Esophagus squamous epithelium (tissue), 5 donors: ENCODE results near the gene DARS1. TPM values are rescaled to one million over a fixed set of nuclear protein-coding genes. Genes with fewer than 3 reads are reported as not detected.

ENCODE experiments used
- DNase-seq: peaks from one replicate; lab custom pipeline; 2025; lab: John Stamatoyannopoulos, UW
- H3K27ac ChIP-seq, 4 donors: fragments of 200-600 bp; sonication (generic); one replicate each; pipeline ENCODE4 v1.5.1; 2016 to 2019; ENCODE audit warnings: mild to moderate bottlenecking in 1 of 4
- H3K27me3 ChIP-seq, 4 donors: fragments of 200-600 bp; sonication (generic); 1 replicate in 3 of 4; 2 replicates in 1 of 4; pipeline versions ENCODE4 v1.5.1 to v1.6.0; 2017 to 2021; ENCODE audit warnings: antibody characterized with exemption in 1 of 4
- H3K36me3 ChIP-seq, 3 donors: fragments of 200-600 bp; sonication (generic); one replicate each; pipeline ENCODE4 v1.5.1; 2016 to 2019
- H3K4me1 ChIP-seq, 3 donors: fragments of 200-600 bp; sonication (generic); one replicate each; pipeline ENCODE4 v1.5.1; 2017 to 2019
- H3K4me3 ChIP-seq, 4 donors: fragments of 200-600 bp; sonication (generic); 1 replicate in 3 of 4; 2 replicates in 1 of 4; pipeline ENCODE4 v1.5.1; 2016 to 2019; ENCODE audit warnings: mild to moderate bottlenecking in 2 of 4, moderate library complexity in 1 of 4
- H3K9me3 ChIP-seq, 3 donors: fragments of 200-600 bp; sonication (generic); one replicate each; pipeline ENCODE4 v1.5.1; 2016 to 2019
- CTCF ChIP-seq, 6 experiments: fragments of 450-650 bp in 4 of 6; fragments of 200-600 bp in 2 of 6; sonication (generic) in 2 of 6; IDR thresholded peaks; one replicate each; pipeline ENCODE4 v1.5.1; 2016 to 2019; ENCODE audit warnings: antibody characterized with exemption in 6 of 6, mild to moderate bottlenecking in 4 of 6, moderate library complexity in 4 of 6
- POLR2A ChIP-seq, 4 donors: fragments of 450-650 bp; IDR thresholded peaks; one replicate each; pipeline ENCODE4 v1.6.1; 2017; ENCODE audit warnings: antibody characterized with exemption in 4 of 4, mild to moderate bottlenecking in 4 of 4, moderate library complexity in 3 of 4
- WGBS, 2 donors: methylation state at CpG; one replicate each; pipeline ENCODE4 v1.1.5; 2018; 5-methylcytosine and 5-hydroxymethylcytosine counted together
- intact Hi-C: fragments of 100-400 bp; cut with DNase I; formaldehyde crosslinking; loops from one replicate; pipeline ENCODE4 v1.15.0; 2022
- total RNA-seq, 4 donors: library from RNA; depleted of rRNA; stranded (reverse); fragments of >200 nt; gene quantifications; one replicate each; pipeline ENCODE4 v1.1.0, GENCODE V29; 2016
- donor health status: DM: yes; HTN: yes; CAD: no.

Gene DARS1
- total RNA-seq, 4 donors from 2014 or later: 38.4 to 104 (median 84.3) TPM

- WGBS, 2 donors: 89 to 91% methylated on average over 4 of the region's 4 CpGs
- no peak overlapping the region for H3K27ac ChIP-seq
- DNase-seq: no peak
These were observed 81.0 kb downstream of the DARS1 start for GRCh38 chr2:135904341-135904989.

GRCh38 chr2:135903650-135904049 lies 81.8 kb downstream of the DARS1 start:
- DNase-seq: no peak
- no peak overlapping the region for H3K4me3 ChIP-seq
- no peaks in the 10 kb centered on the region for H3K4me1 ChIP-seq
- no peaks in the 10 kb centered on the region for H3K27me3 ChIP-seq
- H3K36me3 ChIP-seq: peaks cover 0 to 54% (median 0%) of the 10 kb centered on the region in 3 donors
- no peaks in the 10 kb centered on the region for H3K9me3 ChIP-seq
- intact Hi-C loops: no loop called here
- 86 to 96% methylated on average over 3 of the region's 3 CpGs for WGBS, 2 donors
- no peak overlapping the region for H3K27ac ChIP-seq
- TF ChIP-seq POLR2A (IDR thresholded peaks at IDR 0.05): no peak
- TF ChIP-seq CTCF (IDR thresholded peaks at IDR 0.05): no peak

More at GRCh38 chr2:135904341-135904989, 81.0 kb downstream of the DARS1 start:
- no peak overlapping the region for H3K4me3 ChIP-seq
- intact Hi-C loops: no loop called here
- H3K9me3 ChIP-seq: no peaks in the 10 kb centered on the region
- peaks cover 0 to 60% (median 0%) of the 10 kb centered on the region in 3 donors for H3K36me3 ChIP-seq
- TF ChIP-seq POLR2A (IDR thresholded peaks at IDR 0.05) (no peak), CTCF (IDR thresholded peaks at IDR 0.05) (no peak)
- no peaks in the 10 kb centered on the region for H3K4me1 ChIP-seq
- no peaks in the 10 kb centered on the region for H3K27me3 ChIP-seq

GRCh38 chr2:135899567-135899966 lies 85.9 kb downstream of the DARS1 start:
- TF ChIP-seq POLR2A (IDR thresholded peaks at IDR 0.05) (no peak), CTCF (IDR thresholded peaks at IDR 0.05) (no peak)
- no peak for DNase-seq
- no peaks in the 10 kb centered on the region for H3K9me3 ChIP-seq
- 83 to 84% methylated on average over 4 of the region's 4 CpGs for WGBS, 2 donors
- H3K36me3 ChIP-seq: peaks cover 0 to 19% (median 0%) of the 10 kb centered on the region in 3 donors
- no peak overlapping the region for H3K27ac ChIP-seq
- no peak overlapping the region for H3K4me3 ChIP-seq
- no peaks in the 10 kb centered on the region for H3K4me1 ChIP-seq
- no peaks in the 10 kb centered on the region for H3K27me3 ChIP-seq
- intact Hi-C loops: no loop called here

- TF ChIP-seq CTCF (IDR thresholded peaks at IDR 0.05) (no peak), POLR2A (IDR thresholded peaks at IDR 0.05) (no peak)
- no peak for DNase-seq
- 93 to 96% methylated on average over 3 of the region's 3 CpGs for WGBS, 2 donors
- H3K27ac ChIP-seq: no peak overlapping the region
- H3K36me3 ChIP-seq: peaks cover 0 to 8% (median 0%) of the 10 kb centered on the region in 3 donors
- H3K9me3 ChIP-seq: no peaks in the 10 kb centered on the region
- H3K4me1 ChIP-seq: no peaks in the 10 kb centered on the region
- H3K27me3 ChIP-seq: no peaks in the 10 kb centered on the region
- no peak overlapping the region for H3K4me3 ChIP-seq
- intact Hi-C loops: no loop called here
These were observed 87.1 kb downstream of the DARS1 start for GRCh38 chr2:135898234-135898786.

- intact Hi-C loops: no loop called here
- Histone ChIP-seq H3K4me3 (no peak overlapping the region), H3K27ac (no peak overlapping the region), H3K36me3 (peaks cover 0 to 5% (median 0%) of the 10 kb centered on the region in 3 donors), H3K9me3 (no peaks in the 10 kb centered on the region), H3K27me3 (no peaks in the 10 kb centered on the region), H3K4me1 (no peaks in the 10 kb centered on the region)
- TF ChIP-seq POLR2A (IDR thresholded peaks at IDR 0.05) (no peak), CTCF (IDR thresholded peaks at IDR 0.05) (no peak)
- no peak for DNase-seq
- WGBS, 2 donors: 86 to 88% methylated on average over 1 of the region's 1 CpG
These were observed 90.5 kb downstream of the DARS1 start for GRCh38 chr2:135894930-135895329.
